Fibroblast of skin of right quadriceps (primary cell): ENCODE results near the gene TPM1.
A peak's percentile ranks its signal among the peaks of the same experiment; 100 is the strongest.
"Not testable (repeated sequence)": the region's sequence is repeated elsewhere in the genome, so short reads cannot be mapped to it uniquely, and the experiment has no call there.

Experiments used
- DNase-seq: peaks from one replicate; pipeline ENCODE4 v3.0.0-alpha.2; 2013

Gene TPM1

DNA sequence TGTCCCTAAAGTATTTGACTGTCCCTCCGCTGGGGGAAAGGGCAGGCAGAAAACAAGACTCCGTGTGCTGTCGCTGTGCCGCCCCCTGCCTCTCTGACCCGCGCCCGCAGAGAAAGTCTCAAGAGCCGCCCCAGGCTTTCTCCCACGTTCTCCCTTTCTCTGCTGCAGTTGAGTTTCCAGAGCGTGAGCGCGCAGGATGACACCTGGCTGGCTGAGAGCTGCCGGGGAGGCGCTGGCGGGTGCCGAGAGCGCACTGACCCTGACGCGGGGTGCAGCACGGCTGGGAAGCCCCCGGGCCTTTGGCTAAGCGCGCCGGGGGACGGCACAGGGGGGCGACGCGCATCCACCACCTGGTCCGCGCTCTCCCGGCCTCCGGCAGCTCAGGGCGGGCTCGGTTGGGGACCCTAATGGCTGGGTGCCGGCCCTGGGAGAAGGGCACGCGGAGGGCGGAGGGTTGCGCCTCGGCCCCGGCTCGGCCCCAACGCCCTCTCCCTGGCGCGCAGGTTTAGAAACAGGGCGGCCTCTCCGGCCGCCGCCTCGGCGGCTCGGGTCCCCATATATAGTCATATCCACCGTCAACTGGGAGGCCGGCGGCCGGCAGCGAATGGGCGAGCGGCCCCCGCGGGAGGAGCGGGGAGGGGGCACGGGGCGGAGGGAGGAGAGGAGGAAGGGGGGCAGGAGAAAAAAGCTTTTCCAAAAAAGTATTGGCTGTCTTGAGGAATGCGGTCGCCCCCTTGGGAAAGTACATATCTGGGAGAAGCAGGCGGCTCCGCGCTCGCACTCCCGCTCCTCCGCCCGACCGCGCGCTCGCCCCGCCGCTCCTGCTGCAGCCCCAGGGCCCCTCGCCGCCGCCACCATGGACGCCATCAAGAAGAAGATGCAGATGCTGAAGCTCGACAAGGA lies at the start of gene TPM1:
TPM1 (plus strand) TSS at position 774 of the 903 bp plus-strand sequence; CDS start at position 857, 83 bp downstream.
- DNase-seq = peak; percentile 97

DNA sequence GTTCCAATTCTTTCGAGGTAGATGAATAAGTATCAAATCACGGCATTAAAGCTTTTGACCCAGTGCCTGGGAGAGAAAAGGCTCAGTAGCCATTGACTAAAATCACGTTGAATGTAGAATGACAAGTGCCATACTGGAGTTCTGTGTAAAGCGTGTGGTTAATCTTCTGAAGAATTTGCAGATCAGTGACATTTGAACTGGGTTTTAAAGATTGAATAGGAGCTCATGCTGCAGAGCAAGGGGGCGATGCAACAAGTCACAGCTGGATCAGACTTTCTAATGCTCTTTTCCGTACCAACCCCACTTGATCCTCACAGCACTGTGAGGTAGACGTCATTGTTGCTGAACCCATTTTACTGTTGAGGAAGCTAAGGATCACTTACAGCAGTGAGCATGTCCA lies 49.5 kb upstream of the TPM1 start:
- DNase-seq = no peak

DNA sequence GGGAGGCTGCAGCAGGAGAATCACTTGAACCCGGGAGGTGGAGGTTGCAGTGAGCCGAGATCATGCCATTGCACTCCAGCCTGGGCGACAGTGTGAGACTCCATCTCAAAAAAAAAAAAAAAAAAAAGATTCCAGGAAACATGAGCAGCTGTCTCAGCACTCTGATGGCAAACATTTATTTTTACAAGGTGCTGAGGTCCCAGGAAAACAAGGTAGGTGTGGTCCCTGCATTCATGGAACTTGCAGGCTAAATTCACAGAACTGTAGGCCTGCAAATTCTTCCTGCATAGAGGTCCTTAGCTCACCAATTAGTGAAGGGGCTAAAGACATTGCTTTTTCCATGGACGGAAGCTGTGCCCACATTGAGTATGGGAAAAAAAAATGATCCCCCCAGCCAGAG lies 48.9 kb upstream of the TPM1 start:
- DNase-seq = not testable (repeated sequence)

GRCh38 chr15:62994439-62994838 lies 48.1 kb upstream of the TPM1 start:
- DNase-seq = peak; percentile 20

DNA sequence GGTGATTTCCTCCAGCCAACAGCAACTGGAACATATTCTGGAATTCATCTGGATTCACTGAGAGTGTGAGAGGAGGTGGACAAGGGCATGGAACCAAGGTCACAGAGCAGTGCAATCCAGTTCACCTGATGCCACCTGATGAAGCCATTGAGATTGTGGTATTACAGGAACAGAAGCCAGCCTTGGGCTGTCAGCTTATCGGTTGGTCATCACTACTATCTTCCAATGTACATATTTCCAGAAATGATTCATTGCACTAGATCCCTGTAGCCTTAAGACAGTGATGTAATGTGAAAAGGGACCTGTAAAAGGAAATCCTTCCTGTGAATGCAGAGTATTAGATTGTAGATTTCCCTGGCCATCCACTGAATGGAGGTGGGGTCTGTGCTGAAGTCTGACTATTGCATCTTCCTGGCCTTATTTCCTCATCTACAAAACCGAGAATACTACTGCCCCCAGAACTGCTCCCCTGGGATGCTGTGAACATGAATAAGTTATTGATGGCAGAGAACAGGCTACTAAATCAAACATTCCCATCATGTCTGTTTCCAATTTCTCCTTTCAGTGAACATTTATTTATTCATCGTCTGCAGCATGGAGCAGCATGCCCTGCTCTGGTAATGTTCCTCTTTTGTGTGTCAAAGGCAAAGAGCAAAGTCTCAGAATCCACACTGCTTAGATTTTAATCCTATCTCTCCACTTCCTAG lies 47.4 kb upstream of the TPM1 start:
- DNase-seq = peak; percentile 91

DNA sequence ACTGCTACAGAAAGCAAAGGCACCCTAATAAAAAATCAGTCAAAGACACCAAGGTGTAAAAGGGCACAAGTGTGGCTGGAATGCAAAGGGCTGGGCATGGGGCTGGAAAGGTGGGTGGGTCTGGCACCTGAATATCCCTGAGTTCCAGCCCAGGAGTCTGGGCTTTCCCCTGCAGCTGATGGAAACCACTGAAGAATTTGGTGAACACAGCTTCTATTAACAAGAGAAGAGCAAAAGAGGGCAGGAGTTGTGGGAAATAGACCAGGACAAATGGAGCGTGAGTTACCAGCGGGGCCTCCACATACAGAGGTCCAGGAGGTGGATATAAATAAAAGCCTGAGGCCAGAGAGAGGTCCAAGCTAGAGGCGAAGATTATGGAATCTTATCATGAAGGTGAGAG lies 45.1 kb upstream of the TPM1 start:
- no peak for DNase-seq

GRCh38 chr15:62998262-62998890 lies 44.2 kb upstream of the TPM1 start:
- no peak for DNase-seq

DNA sequence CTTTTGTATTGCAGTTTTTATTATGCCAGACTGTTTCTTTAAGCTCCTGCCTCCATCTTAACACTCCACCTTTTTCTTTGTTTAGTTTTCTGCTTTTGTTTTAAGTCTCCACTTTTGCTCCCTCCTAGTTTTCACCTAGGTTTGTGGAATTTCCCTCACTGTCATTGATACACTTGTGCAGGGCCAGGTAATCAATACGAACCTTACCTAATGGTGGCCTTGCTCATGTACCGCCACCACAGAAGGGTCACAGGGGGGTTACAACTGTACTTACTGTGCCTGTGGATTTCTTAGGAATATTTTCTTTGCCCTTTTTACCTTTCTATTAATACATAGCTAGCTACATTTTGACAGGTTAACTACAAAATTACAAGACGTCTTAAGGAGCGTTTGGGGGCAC lies 43.4 kb upstream of the TPM1 start:
- DNase-seq = no peak

- no peak for DNase-seq
Observed at GRCh38 chr15:62999923-63000561, 42.5 kb upstream of the TPM1 start.

GRCh38 chr15:63000706-63001105 lies 41.8 kb upstream of the TPM1 start:
- DNase-seq = no peak

DNA sequence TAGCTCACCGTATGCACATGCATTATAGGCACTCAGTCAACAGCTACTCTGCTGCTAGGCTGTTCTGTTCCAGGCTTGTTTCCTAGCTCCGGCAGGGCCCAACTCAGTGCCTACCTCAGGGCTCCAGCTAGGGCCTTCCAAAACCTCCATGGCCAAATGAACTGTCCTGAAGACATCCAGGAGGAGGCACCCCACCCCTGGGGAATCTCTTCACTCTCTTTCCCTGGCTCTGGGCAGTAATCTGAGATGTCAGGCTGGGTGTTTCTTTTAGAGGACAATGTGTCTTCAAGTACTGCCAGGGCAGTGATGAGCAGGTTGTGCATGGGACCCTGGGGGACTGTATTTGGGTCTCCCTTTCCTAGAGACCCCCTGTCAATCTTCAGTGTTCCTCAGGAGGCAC lies 38.3 kb upstream of the TPM1 start:
- DNase-seq = no peak

DNA sequence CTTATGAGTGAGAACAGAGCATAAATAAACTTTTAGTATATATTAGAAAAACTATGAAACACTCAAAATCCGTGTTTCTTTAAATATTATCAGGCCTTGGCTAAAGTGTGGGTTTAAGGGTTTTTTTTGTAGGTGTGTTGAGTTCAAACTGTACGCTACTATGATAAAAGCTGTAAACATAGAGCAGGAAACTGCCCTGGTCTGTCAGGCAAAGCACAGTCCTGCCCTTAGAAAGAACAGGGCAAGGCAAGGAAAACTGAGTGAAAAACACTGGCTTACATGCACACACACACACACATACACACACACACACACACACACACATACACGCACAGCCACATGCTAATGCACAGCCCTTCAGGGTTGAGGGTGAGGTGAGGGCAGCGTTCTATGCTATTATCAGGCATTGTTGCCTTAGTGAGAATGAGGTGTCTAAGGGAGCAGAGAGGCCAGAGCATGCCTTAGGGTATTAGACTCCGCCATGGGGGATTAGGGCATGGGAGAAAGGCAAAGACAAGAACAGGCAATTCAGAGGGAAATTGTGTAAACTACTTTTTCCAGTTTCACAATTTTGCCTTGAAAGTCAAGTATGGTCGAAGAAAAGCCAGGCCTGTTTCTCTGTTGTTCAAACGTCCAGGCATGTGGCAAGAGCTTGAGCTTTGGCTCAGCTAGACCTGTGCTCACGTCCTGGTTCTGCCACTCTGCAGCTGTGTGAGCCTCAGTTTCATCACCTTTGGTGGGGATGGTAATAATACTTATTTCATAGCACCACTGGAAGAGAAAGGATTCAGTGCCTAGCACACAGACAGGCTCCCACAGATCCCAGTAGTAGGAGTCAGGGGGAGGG lies 36.3 kb upstream of the TPM1 start:
- no peak for DNase-seq

DNA sequence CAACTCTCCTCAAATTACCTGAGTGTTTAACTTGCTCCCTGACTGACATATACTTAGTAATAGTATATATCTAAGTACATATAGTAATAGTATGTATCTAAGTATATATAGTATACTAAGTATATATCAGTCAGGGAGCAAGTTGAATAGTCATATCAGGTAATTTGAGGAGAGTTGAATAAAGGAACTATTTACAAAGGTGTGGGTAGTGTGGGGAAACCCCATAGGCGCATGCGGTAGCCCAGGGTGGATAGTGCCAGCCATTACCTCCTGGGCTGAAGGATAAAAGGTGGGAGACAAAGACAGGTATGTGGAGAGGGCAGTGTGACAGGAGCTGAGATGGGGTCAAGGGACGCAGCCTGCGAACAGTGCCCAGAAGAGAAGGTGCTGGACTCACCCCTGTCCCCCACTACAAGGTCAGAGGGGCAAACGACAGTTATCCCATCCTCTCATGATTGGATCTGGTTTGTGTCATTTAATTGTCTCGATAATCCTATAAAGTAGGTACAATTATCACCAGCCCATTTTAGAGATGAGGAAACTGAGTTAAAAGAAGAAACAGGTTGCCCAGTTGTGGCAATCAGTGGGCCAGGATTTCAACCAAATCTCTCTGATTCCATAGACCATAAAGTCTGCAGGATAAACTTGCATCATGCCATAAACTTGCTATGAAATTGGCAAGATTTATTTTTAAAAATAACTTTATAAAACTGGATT lies 34.1 kb upstream of the TPM1 start:
- DNase-seq = no peak

GRCh38 chr15:63010386-63010785 lies 32.2 kb upstream of the TPM1 start:
- no peak for DNase-seq

GRCh38 chr15:63010920-63011693 lies 31.4 kb upstream of the TPM1 start:
- DNase-seq = no peak

GRCh38 chr15:63012444-63012843 lies 30.1 kb upstream of the TPM1 start:
- no peak for DNase-seq

DNA sequence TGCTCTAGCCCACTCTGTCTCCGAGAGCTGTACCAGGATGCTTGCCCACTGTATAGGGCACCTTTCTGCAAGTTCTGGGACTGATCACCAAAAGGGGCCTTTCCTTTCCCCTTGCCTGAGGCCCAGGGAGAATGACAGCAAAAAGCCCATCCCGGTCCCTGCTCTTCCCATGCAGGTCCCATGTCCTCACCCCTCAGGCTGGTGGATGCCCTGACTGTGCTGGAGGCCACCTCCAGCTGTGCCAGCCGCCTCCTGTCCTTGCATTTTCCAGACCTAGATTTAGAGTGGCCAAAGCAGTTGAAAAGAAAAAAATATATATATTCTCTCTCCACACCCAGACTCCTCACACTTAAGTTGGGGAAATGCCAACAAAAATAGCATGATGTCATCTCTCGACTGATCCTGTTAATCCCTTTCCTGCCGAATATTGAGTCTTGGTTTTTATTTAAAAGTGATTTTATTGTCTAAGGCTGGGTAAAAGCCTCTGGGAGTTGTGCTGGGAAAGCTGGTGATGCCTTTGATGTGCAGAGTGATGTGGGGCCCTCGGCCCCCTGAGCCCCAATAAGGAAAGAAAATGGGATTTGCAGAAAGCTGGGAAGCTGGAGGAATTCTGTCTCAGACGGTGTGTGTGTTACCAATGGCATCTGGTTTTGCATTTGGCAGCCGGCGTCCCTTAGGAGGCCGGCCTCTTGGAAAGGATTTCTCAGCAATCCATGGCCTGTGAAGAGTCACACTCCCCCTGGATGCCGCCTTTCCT lies 29.3 kb upstream of the TPM1 start:
- peak; percentile 93 for DNase-seq

- DNase-seq = no peak
Observed at GRCh38 chr15:63014578-63014977, 28.0 kb upstream of the TPM1 start.

- peak; percentile 26 for DNase-seq
Observed at GRCh38 chr15:63015618-63016017, 26.9 kb upstream of the TPM1 start.

DNA sequence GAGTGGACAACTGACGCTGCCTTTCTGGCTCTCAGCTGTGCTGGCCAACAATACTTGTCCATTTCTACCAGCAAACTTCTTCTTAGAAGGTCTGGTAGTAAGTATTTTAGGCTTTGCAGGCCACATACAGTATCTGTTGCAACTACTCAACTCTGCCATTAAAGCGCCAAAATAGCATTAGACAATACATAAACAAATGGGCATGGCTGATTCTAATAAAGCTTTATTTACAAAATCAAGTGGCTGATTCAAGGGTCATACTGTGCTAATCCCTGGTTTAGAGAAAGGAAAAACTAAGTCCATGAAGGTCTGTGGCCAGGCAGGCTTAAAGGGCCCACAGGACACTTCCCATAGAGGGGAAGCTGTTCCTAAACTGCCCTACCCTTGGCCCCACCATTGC lies 26.3 kb upstream of the TPM1 start:
- no peak for DNase-seq
